ENCODE results near the gene CCDC97. TPM values are rescaled to one million over a fixed set of nuclear protein-coding genes. Genes with fewer than 3 reads are reported as not detected.

CCDC97 gene
- total and polyA plus RNA-seq, 2 of the 8 experiments (the other 6 are each of a cell fraction or from before 2014, with no cell fraction given), result 19.8 to 27.1 TPM

DNA sequence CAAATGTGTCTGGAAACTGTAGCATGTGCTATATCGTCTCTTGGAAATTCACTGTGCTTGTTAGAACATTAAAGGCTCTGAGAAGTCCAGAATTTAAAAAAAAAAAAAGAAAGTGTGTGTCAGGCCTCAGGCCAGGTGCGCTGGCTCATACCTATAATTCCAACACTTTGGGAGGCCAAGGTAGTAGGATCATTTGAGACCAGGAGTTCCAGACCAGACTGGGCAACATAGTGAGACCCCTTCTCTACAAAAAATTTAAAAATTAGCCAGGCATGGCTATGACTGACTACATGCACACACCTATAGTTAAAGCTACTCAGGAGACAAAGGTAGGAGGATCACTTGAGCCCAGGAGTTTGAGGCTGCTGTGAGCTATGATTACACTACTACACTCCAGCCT lies 40.9 kb upstream of the CCDC97 start:
- Histone ChIP-seq H2AFZ (ENCODE audit: low read length) (no peak overlapping the region), H3K4me3 (ENCODE audit: extremely low read depth in 1 of 4, insufficient read depth in 2 of 4, low read depth in 3 of 4, low read length in 4 of 4) (no peak overlapping the region), H3K4me2 (ENCODE audit: insufficient read depth in 1 of 2, low read depth in 2 of 2, low read length in 2 of 2) (no peak overlapping the region), H3K27me3 (replicated peaks in 1 of 4; ENCODE audit: control insufficient read depth in 3 of 4, extremely low read depth in 1 of 4, insufficient read depth in 3 of 4, low read length in 3 of 4) (no peaks in the 10 kb centered on the region), H3K14ac (ENCODE audit: insufficient read length) (no peak overlapping the region), H3K23me2 (ENCODE audit: low read depth, low read length) (peaks cover 5% of the 10 kb centered on the region), H2AK5ac (ENCODE audit: low read depth, low read length) (no peak overlapping the region), H4K20me1 (replicated peaks in 1 of 2; ENCODE audit: control insufficient read depth in 1 of 2, insufficient read depth in 2 of 2, low read length in 2 of 2) (peaks cover 12 to 20% of the 10 kb centered on the region in 2 experiments), H3K56ac (replicated peaks; ENCODE audit: insufficient read length, low read depth, low read length) (no peak overlapping the region), H3K79me2 (ENCODE audit: control insufficient read depth in 1 of 2, insufficient read depth in 2 of 2, low read length in 2 of 2) (peaks cover 39 to 52% of the 10 kb centered on the region in 2 experiments), H2BK20ac (ENCODE audit: low read length) (no peak overlapping the region), H3K4ac (replicated peaks; ENCODE audit: insufficient read length, low read depth, low read length) (no peak overlapping the region), H4K91ac (replicated peaks; ENCODE audit: insufficient read length, low read length) (no peak overlapping the region), H3K9ac (replicated peaks in 1 of 4; ENCODE audit: extremely low read depth in 1 of 4, low read depth in 3 of 4, low read length in 3 of 4) (no peak overlapping the region), H2BK120ac (replicated peaks; ENCODE audit: low read depth, low read length) (no peak overlapping the region), H2BK15ac (ENCODE audit: low read length) (no peak overlapping the region), H4K5ac (ENCODE audit: insufficient read length, low read depth, low read length) (no peak overlapping the region), H2BK5ac (ENCODE audit: low read depth, low read length) (no peak overlapping the region), H3K23ac (ENCODE audit: insufficient read length) (no peak overlapping the region), H4K8ac (ENCODE audit: extremely low read depth, insufficient read depth, low read length) (no peak overlapping the region), H3K36me3 (ENCODE audit: control insufficient read depth in 2 of 4, insufficient read depth in 4 of 4, low read length in 3 of 4) (peaks cover 52 to 65% (median 57%) of the 10 kb centered on the region in 4 experiments), H3K27ac (ENCODE audit: low read depth, low read length) (no peak overlapping the region), H3K9me3 (ENCODE audit: insufficient read depth in 2 of 2, low read depth in 1 of 2, low read length in 1 of 2) (no peaks in the 10 kb centered on the region), H3K4me1 (replicated peaks in 1 of 4; ENCODE audit: control insufficient read depth in 3 of 4, insufficient read depth in 4 of 4, low read length in 3 of 4) (peaks cover 0 to 10% (median 5%) of the 10 kb centered on the region in 4 experiments; a peak in 6 of 7 replicates), H2BK12ac (ENCODE audit: low read depth, low read length) (no peak overlapping the region), H3K18ac (ENCODE audit: extremely low read depth, low read length) (no peak overlapping the region), H3K79me1 (ENCODE audit: low read depth, low read length) (peaks cover 18% of the 10 kb centered on the region)
- ChIA-PET CTCF (ENCODE audit: partially characterized antibody) (interaction anchor here (1.0 to 1.3 kb wide), 3 partner anchors 11 to 64 kb away, joined by 3 to 6 read pairs (median 5); no protein-coding TSS in a partner anchor), POLR2A (ENCODE audit: partially characterized antibody) (interaction anchor here (0.6 to 38.6 kb wide), 5 partner anchors 11 to 1228 kb away, joined by 3 to 579 read pairs (median 4); partner anchors contain the start of gene CCDC97)
- DNase-seq (ENCODE audit: low read depth in 1 of 2, low spot score in 2 of 2) (no peak), FAIRE-seq (no peak)
- 100% methylated on average over 2 of the region's 2 CpGs; no CpG with 5 or more reads in 1 of the 2 experiments for WGBS, 2 experiments (ENCODE audit: extremely low coverage in 1 of 2, insufficient coverage in 1 of 2, insufficient read length in 1 of 2, insufficient replicate concordance in 2 of 2, low coverage in 1 of 2, low lambda C conversion rate in 2 of 2, missing lambda C conversion rate in 1 of 2)
- TF ChIP-seq CEBPB (IDR thresholded peaks at IDR 0.05; ENCODE audit: low read depth, low read length) (no peak), ZNF274 (IDR thresholded peaks at IDR 0.05; ENCODE audit: borderline replicate concordance, extremely low read depth, low read length) (no peak), RBBP5 (IDR thresholded peaks at IDR 0.05; ENCODE audit: borderline replicate concordance, low read depth, low read length) (no peak), JUND (IDR thresholded peaks at IDR 0.05; ENCODE audit: low read length) (no peak), RXRA (IDR thresholded peaks at IDR 0.05; ENCODE audit: insufficient read depth, low read depth, low read length) (no peak), TEAD4 (IDR thresholded peaks at IDR 0.05; ENCODE audit: low read depth, low read length) (no peak), FOSL1 (IDR thresholded peaks at IDR 0.05; ENCODE audit: insufficient read depth, low read depth, low read length) (no peak), CHD1 (IDR thresholded peaks at IDR 0.05; ENCODE audit: low read depth, low read length) (no peak), SIX5 (IDR thresholded peaks at IDR 0.05; ENCODE audit: low read depth, low read length) (no peak), SP4 (IDR thresholded peaks at IDR 0.05; ENCODE audit: low read length) (no peak), SAP30 (IDR thresholded peaks at IDR 0.05; ENCODE audit: insufficient read depth, insufficient replicate concordance, low read length) (no peak)
- TF ChIP-seq, protein P1, sequence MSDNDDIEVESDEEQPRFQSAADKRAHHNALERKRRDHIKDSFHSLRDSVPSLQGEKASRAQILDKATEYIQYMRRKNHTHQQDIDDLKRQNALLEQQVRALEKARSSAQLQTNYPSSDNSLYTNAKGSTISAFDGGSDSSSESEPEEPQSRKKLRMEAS (IDR thresholded peaks at IDR 0.05), result no peak
- TF ChIP-seq, protein P2, sequence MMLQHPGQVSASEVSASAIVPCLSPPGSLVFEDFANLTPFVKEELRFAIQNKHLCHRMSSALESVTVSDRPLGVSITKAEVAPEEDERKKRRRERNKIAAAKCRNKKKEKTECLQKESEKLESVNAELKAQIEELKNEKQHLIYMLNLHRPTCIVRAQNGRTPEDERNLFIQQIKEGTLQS (IDR thresholded peaks at IDR 0.05; ENCODE audit: insufficient read depth, low read depth, low read length), result no peak

Data from H1 (cell line).